Astrocyte of the hippocampus (primary cell): ENCODE measurements around the gene TLE7.

Source experiments
- DNase-seq: peaks from one replicate; pipeline ENCODE4 v3.0.0; 2011; ENCODE audit warnings: low read depth, low spot score

TLE7 gene

DNA sequence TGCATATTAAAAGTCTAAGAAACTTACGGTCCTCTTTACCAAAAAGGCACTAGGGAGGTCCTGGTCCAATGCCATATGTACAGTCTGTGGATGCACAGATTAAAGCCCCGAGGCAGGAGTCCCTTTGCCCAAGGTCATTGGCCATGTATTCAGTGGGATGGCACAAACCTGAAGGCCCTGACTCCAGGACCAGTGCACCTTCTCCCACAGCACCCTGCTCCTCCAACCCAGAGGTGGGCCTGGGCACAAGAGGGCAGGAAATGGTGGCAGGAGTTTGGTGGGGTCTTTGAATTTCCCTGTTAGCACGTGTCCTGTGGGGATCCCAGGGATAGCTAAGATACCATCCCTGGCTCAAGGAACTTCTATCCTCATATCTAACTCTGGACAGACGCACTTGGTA, 28.5 kb downstream of the TLE7 start:
- no peak for DNase-seq

DNA sequence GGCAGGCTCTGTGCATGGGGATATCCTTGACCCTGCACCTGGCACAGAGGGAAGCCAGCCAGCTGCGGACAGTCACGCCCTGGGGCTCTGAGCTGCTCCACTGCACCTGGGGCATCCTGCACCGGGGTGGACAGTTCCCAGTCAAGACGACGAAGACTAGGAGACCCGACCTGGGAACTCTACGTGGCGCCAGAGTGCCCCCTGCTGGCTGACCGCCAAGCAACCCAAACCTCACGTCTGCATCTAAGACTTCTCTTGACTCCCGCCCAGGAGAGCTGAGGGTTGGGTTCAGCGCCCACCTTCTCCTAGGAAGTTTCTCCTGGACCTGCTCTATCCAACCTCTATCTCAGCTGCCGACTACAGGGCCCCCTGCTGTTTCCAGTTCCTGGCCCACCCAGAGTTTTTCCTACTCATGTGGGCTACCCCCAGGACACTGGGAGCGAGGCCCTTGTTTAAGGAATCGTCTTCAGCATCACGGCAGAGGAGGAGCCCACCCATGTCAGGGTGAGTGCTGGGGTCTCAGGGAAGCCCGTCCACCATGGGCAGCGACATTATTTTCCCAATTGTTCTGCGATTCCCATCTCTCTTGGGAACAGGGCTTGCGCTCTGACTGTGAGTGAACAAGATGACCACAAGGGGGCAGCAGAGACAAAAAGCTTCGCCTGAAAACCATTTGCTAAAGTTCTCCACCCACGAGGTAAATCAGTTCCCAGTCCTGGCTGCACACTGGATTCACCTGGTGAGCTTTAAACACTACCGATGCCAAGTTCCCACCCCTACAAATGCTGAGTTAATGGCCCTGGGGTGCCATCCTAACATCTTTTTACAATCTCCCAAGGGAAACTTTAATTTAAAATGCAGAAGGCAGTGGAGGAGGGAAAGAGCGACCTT, 29.3 kb downstream of the TLE7 start:
- peak; percentile 82 for DNase-seq

DNA sequence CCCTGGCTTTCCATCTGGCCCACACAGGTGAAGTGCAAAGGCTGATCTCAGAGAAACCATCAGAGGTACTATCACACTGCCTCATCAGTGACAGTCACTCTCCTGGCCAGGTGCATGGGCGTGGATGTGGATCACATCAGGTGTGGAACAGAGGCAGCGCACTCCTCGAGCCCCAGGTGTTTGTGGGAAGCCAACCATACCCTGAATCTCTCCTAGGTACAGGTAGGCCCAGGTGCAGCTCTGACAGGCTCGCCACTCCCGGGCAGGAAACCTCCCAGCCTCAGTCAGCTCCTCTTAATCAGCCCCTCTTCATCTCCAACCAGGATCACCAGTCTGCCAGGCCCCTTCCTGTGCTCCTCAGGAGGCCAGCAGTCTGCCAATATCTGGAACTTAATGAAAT, 31.7 kb downstream of the TLE7 start:
- DNase-seq: no peak

DNA sequence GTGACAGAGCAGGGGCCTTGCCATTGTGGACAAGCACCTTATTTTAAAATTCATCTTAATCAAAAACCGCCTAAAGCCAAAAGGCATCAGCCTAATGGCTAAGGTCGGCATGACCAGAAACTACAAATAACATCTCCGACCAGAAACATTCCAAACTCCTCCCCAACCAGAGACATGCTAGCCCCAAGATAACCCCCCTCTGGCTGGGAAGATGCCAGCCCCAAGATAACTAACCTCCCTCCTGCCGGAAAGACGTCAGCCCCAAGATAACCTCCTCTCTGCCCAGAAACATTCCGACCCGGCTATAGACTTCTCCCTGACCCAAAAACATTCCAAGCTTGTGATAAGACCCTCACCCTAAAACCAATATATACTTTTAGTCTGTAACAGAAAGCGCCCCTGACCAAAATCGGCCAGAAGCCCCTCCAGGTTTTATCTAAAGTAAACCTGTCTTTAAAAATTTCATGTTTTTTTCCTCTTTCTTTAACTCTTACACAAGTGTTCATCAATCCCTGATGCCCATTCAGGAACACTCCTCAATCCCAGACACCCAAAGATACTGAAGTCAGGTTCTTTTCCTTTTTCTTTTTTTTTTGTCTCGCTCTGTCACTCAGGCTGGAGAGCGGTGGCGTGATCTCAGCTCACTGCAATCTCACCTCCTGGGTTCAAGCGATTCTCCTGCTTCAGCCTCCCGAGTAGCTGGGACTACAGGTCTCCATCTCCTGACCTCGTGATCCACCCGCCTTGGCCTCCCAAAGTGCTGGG, 32.7 kb downstream of the TLE7 start:
- DNase-seq: no peak

DNA sequence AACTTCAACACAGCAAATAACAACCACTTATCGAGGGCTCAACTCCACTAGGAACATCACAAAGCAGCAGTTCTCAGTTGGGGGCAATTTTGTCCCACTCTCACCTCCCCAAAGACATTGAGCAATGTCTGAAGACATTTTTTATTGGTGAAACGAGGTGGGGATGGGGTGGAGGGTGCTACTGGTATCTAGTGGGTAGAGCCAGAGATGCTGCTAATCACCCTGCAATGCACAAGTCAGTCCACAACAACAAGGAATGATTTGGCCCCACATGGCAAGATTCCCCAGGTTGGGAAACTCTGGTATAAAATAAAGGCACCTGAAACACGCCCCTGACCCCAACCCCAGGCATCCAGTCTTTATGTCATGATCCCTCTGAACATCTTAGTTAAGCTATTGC, 33.3 kb downstream of the TLE7 start:
- no peak for DNase-seq

DNA sequence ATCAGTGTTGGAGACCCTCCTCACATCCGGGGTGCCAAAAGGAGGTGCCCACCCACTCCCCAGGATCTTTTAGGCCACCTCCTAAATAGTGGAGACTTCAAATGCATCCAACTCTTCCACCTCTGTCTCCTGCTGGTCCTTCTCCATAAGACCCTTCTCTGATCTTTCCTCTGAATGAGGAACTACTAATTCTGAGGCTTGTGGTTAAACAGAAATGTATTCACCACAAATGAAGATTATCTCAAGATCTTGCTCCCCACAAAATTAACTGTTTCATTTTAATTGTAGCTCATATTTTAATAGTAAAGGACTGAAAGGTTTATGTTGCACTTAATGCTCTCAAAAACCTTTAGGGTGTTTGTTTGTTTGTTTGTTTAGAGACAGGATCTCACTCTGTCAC, 34.1 kb downstream of the TLE7 start:
- DNase-seq: no peak

DNA sequence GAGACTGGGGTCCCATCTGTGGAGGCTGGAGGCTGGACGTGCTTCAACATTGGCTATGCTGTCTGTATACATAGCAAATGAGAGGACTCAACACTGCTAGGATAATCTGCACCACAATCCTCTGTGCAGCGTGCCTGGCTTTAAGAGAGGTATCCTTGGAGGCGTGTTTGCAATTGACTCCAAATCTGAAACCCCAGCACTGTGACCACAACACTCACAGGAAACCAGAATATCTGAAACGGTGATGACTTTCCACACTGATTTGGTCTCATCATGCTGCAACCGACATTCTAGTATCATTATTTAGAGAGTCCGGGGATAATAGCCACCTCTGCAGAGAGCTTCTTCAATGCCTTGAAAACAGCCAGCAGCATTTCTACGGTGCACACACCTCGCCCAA, 35.1 kb downstream of the TLE7 start:
- DNase-seq: no peak

DNA sequence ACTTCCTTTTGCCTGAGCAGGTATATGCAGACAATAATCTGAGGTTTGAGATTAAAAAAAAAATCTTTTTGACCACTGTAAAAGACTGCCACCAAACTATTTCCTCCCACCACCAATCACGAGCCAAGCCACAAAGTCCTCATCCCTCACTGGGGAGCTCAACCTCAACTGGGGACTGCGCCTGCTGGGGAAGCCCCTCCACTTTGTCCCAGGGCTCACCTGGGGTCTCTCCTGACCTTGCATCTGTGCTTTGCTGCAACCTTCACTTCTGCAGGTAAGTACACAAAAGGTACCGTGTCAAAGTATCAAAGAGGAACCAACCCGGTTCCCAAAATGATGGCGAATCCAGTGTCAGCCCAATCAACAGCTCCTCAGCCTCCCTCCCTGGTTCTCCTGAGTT, 35.5 kb downstream of the TLE7 start:
- no peak for DNase-seq

DNA sequence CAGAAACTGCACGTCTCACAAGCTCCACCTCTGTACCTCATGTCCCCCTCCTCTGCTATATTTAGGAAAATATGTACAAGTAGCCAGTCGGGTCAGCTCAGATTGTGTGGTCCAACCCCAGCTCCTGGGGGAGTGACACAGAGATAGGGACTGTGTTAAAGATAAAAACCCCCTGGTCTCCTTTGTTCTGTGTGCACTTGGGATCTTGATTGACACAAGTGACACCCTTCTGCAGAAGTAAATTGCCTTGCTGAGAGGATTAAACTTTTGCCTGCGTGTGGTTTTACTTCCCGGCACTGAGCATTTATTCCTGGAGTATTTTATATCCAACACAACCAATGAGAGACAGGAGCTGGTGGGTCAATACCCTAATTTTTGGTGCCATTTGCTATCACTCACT, 37.5 kb downstream of the TLE7 start:
- no peak for DNase-seq

DNA sequence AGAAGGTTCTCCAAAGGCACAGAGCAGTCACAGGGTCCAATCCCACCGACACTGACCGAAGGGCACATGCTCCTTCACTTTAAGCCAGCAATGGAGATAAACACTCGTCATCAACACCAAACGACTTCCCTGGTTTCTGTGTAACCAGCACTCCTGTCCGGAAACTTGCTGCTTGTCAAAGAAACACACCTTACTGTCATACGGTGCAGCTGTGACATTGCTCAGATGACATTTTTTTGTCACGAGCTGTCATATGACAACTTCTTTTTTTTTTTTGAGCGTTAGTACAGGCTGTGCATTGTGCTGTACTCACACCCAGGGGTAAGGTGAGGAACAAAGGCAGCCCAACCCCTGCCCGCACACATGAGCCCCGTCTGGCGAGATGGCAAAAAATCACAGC, 39.2 kb downstream of the TLE7 start:
- DNase-seq: no peak

DNA sequence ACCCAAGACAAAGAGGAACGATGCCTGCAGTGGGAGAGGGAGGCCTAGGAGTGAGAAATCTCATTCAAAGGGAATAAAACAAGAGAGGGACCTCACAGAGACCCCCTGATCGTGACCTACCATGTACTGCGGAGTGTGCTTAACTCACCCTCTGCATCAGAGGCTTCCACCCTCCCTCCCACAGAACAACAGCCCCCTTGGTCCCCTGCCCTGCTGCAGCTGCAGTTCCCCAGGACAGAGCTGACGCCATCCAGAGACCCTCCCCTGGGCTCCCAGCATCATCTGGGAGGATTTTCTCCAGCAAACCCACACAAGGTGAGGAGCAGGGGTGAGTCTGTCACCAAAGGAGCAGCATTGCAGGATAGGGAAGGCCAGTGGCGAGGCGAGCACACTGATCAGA, 39.8 kb downstream of the TLE7 start:
- no peak for DNase-seq

DNA sequence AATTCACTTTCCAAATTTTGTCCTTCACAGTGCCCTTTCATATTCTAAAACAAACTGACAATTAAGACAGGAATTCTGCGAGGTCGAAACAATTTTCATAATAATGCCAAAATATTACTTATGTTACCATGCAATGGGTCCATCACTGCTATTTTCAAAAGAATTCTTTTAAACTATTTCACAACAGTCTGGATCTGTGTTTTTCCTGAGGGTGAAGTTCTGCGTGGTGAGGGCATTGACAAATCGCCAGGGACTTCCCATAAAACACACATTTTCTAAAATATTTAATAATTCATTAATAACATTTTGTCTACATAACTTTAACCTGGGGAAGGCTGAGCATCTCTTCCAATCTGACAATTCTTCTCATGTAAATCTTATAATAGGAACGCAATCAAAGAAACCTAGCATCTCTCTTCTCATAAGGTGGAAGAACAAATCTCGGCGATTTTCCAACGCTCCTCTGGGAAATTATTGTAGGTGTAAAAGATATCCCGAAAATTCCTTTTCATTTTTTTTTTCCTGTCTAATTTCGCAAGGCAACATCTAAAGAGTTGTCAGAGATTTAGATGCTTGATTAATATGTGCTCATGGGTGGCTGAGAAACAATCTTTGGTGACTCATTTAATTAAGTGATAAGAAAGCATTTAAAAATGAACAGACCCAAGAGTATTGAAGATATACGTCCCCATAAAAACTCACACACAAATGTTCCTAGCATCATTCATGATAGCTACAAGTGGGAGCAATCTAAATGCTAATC, 41.9 kb downstream of the TLE7 start:
- DNase-seq: no peak

DNA sequence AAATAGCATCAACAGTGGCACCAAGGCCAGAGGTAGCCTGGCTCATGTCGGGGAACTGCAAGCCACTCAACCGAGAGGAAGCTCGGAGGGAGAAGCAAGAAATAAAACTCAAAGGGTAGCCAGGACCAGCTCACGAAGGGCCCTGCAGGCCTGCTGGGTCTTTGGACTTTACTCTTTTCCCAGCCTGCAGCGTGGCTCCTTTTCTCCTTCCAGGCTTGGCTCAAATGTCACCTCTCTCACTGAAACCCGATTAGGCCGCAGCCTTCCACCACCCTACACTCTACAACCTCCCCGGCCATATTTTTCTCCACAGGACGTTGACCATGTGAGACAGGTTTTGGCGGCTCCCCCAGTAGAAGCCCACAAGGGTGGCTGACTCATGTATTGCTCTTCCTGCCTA, 45.3 kb downstream of the TLE7 start:
- no peak for DNase-seq

DNA sequence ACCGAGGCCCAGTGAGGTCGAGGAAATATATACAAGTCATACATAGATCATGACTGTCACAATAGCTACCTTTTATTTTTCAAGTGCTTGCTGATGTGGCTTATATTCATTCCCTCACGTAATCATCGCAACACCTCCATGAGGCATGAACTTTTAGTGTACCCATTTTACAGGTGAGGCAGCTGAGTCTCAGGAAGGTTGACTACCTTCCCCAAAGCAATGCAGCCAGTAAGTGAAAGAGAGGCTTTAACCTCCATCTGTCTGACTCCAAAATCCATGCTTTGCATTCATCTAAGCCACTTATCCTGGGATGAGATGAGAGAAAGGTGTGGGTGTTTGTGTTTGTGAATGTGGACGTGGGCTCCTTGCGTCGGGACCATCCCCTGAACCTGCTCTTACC, 52.5 kb downstream of the TLE7 start:
- no peak for DNase-seq

DNA sequence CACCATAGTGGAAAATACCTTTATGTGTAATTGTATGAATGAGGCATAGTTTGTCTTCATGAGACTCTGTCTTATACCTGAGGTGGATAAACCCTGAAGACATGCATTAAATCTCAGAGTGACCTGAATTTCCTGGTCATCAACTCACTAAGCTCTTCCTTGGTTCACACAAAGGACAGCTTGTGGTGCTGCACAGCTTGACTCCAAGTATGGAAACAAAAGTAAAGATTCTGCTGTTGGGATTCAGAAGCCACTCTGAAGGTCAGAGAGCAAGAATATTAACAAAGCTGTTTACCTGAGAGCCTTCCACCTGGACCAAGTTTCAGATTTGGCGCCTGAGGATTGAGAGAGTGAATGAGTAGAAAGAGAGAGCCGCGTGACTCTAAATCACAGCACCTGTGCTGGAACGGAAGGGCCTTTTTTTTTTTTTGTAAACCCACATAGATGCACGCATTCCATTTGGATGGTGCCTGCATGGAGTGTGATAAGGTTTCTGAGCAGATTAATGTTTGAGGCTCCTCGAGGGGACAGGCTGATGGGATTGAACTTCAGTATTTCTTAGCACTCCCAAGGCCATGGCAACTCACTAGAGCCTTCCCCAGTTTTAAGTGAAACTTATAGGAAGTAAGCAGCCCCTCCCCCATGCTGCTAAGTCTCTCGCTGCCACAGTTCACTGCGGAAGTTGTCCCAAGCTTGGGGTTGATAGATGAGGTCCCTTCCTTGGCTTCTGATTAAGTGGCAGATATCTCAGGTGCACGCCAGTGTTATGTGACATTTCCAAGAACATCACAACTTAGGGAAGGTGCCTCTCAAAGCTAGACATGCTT, 54.6 kb downstream of the TLE7 start:
- DNase-seq: no peak

DNA sequence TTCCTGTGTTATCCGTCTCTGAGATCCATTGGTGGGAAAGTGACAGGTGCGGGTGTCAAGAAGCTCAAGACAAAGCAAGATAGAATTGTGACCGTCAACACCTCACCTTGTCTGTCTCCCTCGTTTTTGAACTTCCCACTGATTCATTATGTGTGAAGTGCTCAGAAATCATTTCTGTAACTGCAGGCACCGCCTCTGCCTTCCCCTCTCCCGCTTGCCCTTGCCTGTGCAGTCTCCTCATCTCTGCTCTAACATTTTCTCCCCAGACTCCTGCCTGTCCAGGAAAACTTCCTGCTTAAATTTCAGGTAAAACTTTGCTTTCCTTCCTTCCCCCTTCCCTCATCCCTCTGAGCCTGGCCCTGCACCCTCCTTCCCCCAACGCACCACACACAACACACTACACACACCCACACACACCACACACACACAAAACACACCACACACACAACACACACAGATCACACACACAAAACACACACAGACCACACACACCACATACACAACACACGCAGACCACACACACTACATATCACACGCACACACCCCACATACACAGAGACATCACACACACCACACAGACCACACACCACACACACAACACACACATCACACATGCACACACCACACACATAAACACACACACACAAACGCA, 57.7 kb downstream of the TLE7 start:
- DNase-seq: no peak

DNA sequence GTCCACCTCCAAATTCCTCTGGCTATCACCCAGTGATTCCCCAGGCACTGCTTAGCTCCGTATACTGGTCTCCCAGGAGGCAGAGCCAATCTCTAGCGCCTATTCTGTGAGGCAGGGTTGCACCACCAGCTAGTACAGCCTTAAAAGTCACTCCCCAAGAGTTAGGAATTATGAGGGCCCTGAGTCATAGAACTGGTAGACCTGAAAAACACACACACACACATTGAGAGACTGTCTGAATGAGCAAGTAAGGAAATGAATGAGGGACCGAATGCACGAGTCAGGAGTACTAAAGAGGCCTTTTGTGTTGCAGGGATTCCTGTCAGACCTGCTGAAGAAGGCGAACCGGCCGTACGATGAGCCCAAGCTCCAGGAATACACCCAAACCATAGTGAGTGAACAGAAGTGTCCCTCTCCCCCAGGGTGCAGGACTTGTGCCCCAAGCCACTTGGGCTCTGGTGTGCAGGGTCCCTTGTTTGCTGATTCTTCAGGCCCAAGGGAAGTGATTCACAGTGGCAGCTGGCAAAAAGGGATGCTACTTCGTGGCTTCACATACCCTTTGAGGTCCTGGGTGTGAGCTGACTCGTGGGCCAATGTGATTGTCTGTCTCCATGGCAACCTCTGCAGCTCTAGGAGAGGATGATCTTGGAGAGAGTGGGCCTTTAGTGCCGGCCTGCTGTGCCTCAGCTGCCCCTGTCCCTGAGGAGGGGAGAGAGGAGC, 58.6 kb downstream of the TLE7 start:
- DNase-seq: no peak

DNA sequence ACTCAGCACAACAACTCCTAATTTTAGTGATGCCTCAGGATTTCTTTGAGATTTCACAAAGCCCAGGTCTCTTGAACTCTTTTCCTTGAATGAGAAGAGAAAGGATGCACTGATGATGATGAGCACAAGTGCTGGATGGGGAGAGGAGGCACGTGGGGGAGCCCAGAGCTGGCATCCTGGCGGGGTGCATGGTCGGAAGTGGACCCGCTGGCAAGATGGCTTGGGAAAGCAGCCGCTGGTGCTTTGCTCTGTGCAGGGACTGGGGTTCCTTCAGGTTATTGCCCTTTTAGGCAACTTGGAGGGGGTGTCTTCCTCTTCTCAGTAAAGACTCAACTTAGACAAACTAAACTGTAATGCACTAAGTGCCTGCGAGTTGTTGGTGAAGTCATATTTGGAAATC, 61.0 kb downstream of the TLE7 start:
- DNase-seq: no peak
